T-helper 1 cell (primary cell): Measurements from ENCODE around the gene IGF2BP2.

Source experiments
- DNase-seq, 5 donors: peaks; one replicate each; pipeline ENCODE4 v3.0.0-alpha.2; 2012 to 2020

The IGF2BP2 gene

GRCh38 chr3:185764163-185764979 lies 60.5 kb downstream of the IGF2BP2 start:
- DNase-seq: no peak

- DNase-seq: no peak
Measured at GRCh38 chr3:185763347-185764005, 61.4 kb downstream of the IGF2BP2 start.

GRCh38 chr3:185760550-185760949 lies 64.3 kb downstream of the IGF2BP2 start:
- no peak for DNase-seq

- DNase-seq: no peak
Measured at GRCh38 chr3:185760088-185760487, 64.8 kb downstream of the IGF2BP2 start.

- DNase-seq: no peak
Measured at GRCh38 chr3:185759512-185759911, 65.3 kb downstream of the IGF2BP2 start.

- DNase-seq: no peak
Measured at GRCh38 chr3:185758912-185759311, 65.9 kb downstream of the IGF2BP2 start.

- DNase-seq: no peak
Measured at GRCh38 chr3:185757176-185757575, 67.7 kb downstream of the IGF2BP2 start.

- no peak for DNase-seq
Measured at GRCh38 chr3:185756477-185756876, 68.4 kb downstream of the IGF2BP2 start.

- DNase-seq: no peak
Measured at GRCh38 chr3:185754920-185755319, 69.9 kb downstream of the IGF2BP2 start.

GRCh38 chr3:185753354-185753753 lies 71.5 kb downstream of the IGF2BP2 start:
- DNase-seq: no peak

GRCh38 chr3:185750702-185751101 lies 74.1 kb downstream of the IGF2BP2 start:
- DNase-seq: no peak

- DNase-seq: no peak
Measured at GRCh38 chr3:185750015-185750414, 74.8 kb downstream of the IGF2BP2 start.

GRCh38 chr3:185746470-185746869 lies 78.4 kb downstream of the IGF2BP2 start:
- no peak for DNase-seq

- no peak for DNase-seq
Measured at GRCh38 chr3:185744997-185745843, 79.6 kb downstream of the IGF2BP2 start.

- no peak for DNase-seq
Measured at GRCh38 chr3:185741586-185741985, 83.3 kb downstream of the IGF2BP2 start.

GRCh38 chr3:185740133-185740532 lies 84.7 kb downstream of the IGF2BP2 start:
- DNase-seq: no peak

- no peak for DNase-seq
Measured at GRCh38 chr3:185739264-185739701, 85.6 kb downstream of the IGF2BP2 start.

GRCh38 chr3:185737740-185738680 lies 86.8 kb downstream of the IGF2BP2 start:
- no peak for DNase-seq

- no peak for DNase-seq
Measured at GRCh38 chr3:185737020-185737419, 87.8 kb downstream of the IGF2BP2 start.

GRCh38 chr3:185734725-185735096 lies 90.1 kb downstream of the IGF2BP2 start:
- DNase-seq: no peak

GRCh38 chr3:185733980-185734724 lies 90.7 kb downstream of the IGF2BP2 start:
- peak in 1 of 5 donors; percentile 16 for DNase-seq
